Panc1 (cell line): Measurements from ENCODE around the gene NXPH1. TPM values are rescaled to one million over a fixed set of nuclear protein-coding genes. Genes with fewer than 3 reads are reported as not detected.

Source experiments
- ATAC-seq: fragments of 200-7000 bp; cut with Tn5 transposase; 2 replicates; pipeline ENCODE4 v1.9.1; 2020; ENCODE audit warnings: mild to moderate bottlenecking, moderate library complexity
- BruUV-seq: library from RNA; stranded (reverse); fragments of 400-500 nt; replicated peaks from 2 replicates; lab custom pipeline; 2021; lab: Mats Ljungman, UMichigan
- CTCF ChIA-PET: fragments of 300-600 bp; sonication (Branson Sonifier 250); formaldehyde crosslinking; loops from one replicate; lab custom pipeline; 2022; ENCODE audit warnings: antibody characterized with exemption; lab: Charles Lee
- POLR2A ChIA-PET: fragments of 300-600 bp; sonication (Branson Sonifier 250); formaldehyde crosslinking; loops from one replicate; lab custom pipeline; 2022; ENCODE audit warnings: antibody characterized with exemption; lab: Charles Lee
- DNase-seq: peaks from one replicate; pipeline ENCODE4 v3.0.0-alpha.2; 2010; ENCODE audit warnings: low read depth, low spot score
- H3K27ac ChIP-seq: 2 replicates; pipeline ENCODE4 v1.5.1; 2011; ENCODE audit warnings: mild to moderate bottlenecking, low read length, inconsistent platforms
- H3K27me3 ChIP-seq: fragments of 200-500 bp; sonication (Bioruptor generic); 2 replicates; pipeline ENCODE4 v1.6.0; 2014; ENCODE audit warnings: low read length, inconsistent platforms; ENCODE audit not compliant: control insufficient read depth, insufficient read depth
- H3K36me3 ChIP-seq: fragments of 200-500 bp; sonication (Bioruptor generic); 2 replicates; pipeline ENCODE4 v1.5.1; 2014; ENCODE audit warnings: inconsistent platforms, mild to moderate bottlenecking, low read length, moderate library complexity; ENCODE audit not compliant: control insufficient read depth, insufficient read depth
- H3K4me1 ChIP-seq: 2 replicates; pipeline ENCODE4 v1.5.1; 2011; ENCODE audit warnings: inconsistent platforms, mild to moderate bottlenecking, low read length, moderate library complexity; ENCODE audit not compliant: control insufficient read depth, insufficient read depth
- H3K4me3 ChIP-seq, 2 experiments: 2 replicates each; pipeline ENCODE4 v1.5.1; 2011 to 2012; ENCODE audit warnings: low read depth in 2 of 2, low read length in 2 of 2, mild to moderate bottlenecking in 2 of 2, inconsistent platforms in 1 of 2, moderate library complexity in 1 of 2
- H3K9me3 ChIP-seq: fragments of 200-500 bp; sonication (Bioruptor generic); 2 replicates; pipeline ENCODE4 v1.5.1; 2014; ENCODE audit warnings: low read depth, mild to moderate bottlenecking, inconsistent platforms, low read length, moderate library complexity; ENCODE audit not compliant: control insufficient read depth, insufficient read depth
- CTCF ChIP-seq: fragments of 450-650 bp; IDR thresholded peaks from 2 replicates; pipeline ENCODE4 v1.5.1; 2017; ENCODE audit warnings: mild to moderate bottlenecking
- POLR2AphosphoS5 ChIP-seq: IDR thresholded peaks from 2 replicates; pipeline ENCODE4 v1.6.1; 2012; ENCODE audit warnings: mild to moderate bottlenecking, low read depth, low read length, moderate library complexity
- REST ChIP-seq, 2 experiments: IDR thresholded peaks; 2 replicates each; pipeline ENCODE4 v1.6.1; 2011 to 2012; ENCODE audit warnings: low read depth in 2 of 2, control low read depth in 1 of 2, low read length in 1 of 2, mild to moderate bottlenecking in 1 of 2, moderate library complexity in 1 of 2; ENCODE audit not compliant: insufficient read depth in 1 of 2
- SIN3A ChIP-seq: IDR thresholded peaks from 2 replicates; pipeline ENCODE4 v1.6.1; 2012; ENCODE audit warnings: low read depth, mild to moderate bottlenecking, low read length, moderate library complexity, borderline replicate concordance; ENCODE audit not compliant: insufficient read depth
- TCF7L2 ChIP-seq: IDR thresholded peaks from 2 replicates; pipeline ENCODE4 v1.6.1; 2011; ENCODE audit warnings: mild to moderate bottlenecking, low read depth, low read length, inconsistent platforms
- in situ Hi-C: cut with HindIII; loops from 2 replicates; pipeline ENCODE4 v1.10.0; 2016; ENCODE audit warnings: low sequenced_read_pairs, low pct_unique_long_range_greater_than_20kb
- intact Hi-C: fragments of 100-400 bp; cut with micrococcal nuclease; formaldehyde crosslinking; loops from one replicate; pipeline ENCODE4 v1.10.0; 2022; ENCODE audit not compliant: unreplicated experiment
- total RNA-seq: library from RNA; stranded (reverse); gene quantifications from one replicate; pipeline ENCODE4 v1.2.1, GENCODE V29; 2021; ENCODE audit not compliant: unreplicated experiment

Gene NXPH1
- total RNA-seq, 1 experiment from 2014 or later = not detected

- POLR2A ChIA-PET = no interaction called here
Observed at GRCh38 chr7:8566016-8566415, 132.6 kb downstream of the NXPH1 start.

DNA sequence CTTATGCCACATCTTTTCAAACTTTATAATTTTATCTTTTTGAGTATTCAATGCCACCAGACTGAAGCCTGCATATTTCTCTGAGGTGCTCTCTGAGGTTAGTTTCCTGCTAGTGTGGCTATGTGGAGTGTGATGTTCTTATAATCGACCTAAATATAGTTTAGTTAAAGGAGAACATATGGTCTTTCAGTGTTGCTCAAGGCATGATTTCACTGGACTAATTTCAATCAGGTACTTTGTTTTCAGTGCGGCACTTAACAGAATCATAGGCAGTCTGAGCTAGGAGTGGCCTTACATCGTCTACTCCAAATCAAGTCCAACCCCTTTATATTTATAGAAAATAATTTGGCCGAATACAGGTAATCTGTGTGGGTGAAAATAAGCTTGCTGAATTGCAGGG is 134.2 kb downstream of the NXPH1 start:
- Histone ChIP-seq H3K27me3 (no peaks in the 10 kb centered on the region), H3K4me1 (no peaks in the 10 kb centered on the region), H3K4me3 (no peak overlapping the region), H3K36me3 (no peaks in the 10 kb centered on the region), H3K27ac (no peak overlapping the region), H3K9me3 (peaks cover 2% of the 10 kb centered on the region; the same call in 1 of the 2 replicates)
- ChIA-PET POLR2A (no interaction called here), CTCF (no interaction called here)
- ATAC-seq = no peak
- no peak for DNase-seq
- TF ChIP-seq SIN3A (no peak), REST (IDR thresholded peaks at IDR 0.05; ENCODE audit: insufficient read depth in 1 of 2, low read depth in 2 of 2, low read length in 1 of 2) (no peak), POLR2AphosphoS5 (no peak), CTCF (no peak), TCF7L2 (no peak)
- in situ Hi-C loops (no loop called here), intact Hi-C loops (no loop called here)
- BruUV-seq = no TSS peak

More at GRCh38 chr7:8566016-8566415, 132.6 kb downstream of the NXPH1 start:
- no peak for DNase-seq
- Histone ChIP-seq H3K4me1 (no peaks in the 10 kb centered on the region), H3K27ac (no peak overlapping the region), H3K36me3 (no peaks in the 10 kb centered on the region), H3K9me3 (peaks cover 2% of the 10 kb centered on the region; the same call in 1 of the 2 replicates), H3K4me3 (no peak overlapping the region), H3K27me3 (no peaks in the 10 kb centered on the region)
- no TSS peak for BruUV-seq
- CTCF ChIA-PET = no interaction called here
- no peak for ATAC-seq
- in situ Hi-C loops = no loop called here
- intact Hi-C loops = no loop called here
- no peak for TF ChIP-seq SIN3A
- no peak for TF ChIP-seq TCF7L2
- no peak for TF ChIP-seq REST (IDR thresholded peaks at IDR 0.05; ENCODE audit: insufficient read depth in 1 of 2, low read depth in 2 of 2, low read length in 1 of 2)
- no peak for TF ChIP-seq POLR2AphosphoS5
- no peak for TF ChIP-seq CTCF
